NCI-H2171 (cell line): ENCODE results near the gene TCEAL7.
A peak's percentile ranks its signal among the peaks of the same experiment; 100 is the strongest.

ENCODE experiments used
- DNase-seq: peaks from one replicate; lab custom pipeline; 2025; lab: John Stamatoyannopoulos, UW

The TCEAL7 gene

DNA sequence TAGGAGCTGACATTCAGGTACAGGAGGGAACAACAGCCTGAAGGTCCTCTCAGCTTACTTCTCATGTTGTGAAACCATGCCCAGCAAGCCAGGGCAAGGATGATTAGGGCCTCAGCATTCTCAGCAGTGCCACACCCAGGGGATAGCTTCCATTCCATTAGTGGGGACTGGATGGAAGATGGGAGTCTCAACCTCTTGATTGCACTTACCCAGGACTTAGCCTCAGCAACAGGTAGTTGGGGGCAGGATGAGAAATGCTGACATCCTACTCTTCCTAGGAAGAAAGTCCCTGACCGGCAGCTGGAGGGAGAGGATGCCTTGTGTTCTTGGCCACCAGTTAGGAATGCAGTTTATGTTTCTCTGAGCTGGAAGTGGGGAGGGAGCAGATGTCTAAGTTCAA, 37.5 kb downstream of the TCEAL7 start:
- DNase-seq: no peak

DNA sequence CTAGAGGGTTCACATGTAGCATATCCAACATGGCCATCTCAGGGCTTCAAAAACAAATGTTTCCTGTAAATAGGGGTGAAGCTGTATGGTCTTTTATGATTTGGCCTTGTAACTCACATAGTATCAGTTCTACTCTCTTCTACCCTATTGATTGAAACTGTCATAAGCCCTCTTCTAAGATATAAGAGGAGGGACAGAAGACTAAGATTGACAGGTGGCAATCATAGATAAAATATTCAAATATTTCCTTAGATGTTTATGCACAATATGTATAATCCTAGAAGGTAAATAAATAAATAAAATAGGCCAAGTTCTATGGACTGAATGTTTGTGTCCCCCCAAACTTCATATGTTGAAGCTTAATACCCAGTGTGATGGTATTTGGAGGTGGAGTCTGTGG, 39.4 kb downstream of the TCEAL7 start:
- DNase-seq: no peak

DNA sequence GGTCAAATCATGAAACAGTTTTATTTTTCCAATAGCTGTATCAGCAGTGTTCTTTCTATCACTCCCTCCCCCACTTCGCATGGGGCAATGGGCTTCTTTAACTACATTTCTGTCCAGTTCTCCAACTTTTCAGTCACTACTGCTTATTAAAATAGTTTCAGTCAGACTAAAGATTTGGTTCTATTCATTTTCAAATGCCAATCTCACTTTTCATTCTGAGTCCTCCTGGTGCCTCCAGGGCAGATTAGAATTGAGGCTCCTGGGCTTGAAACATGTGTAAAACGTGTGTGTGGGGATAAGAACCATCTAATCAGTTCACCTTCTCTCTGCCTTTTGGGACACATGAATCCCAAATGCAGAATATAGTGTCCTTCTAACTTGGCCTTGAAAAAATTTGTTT, 42.8 kb downstream of the TCEAL7 start:
- no peak for DNase-seq

DNA sequence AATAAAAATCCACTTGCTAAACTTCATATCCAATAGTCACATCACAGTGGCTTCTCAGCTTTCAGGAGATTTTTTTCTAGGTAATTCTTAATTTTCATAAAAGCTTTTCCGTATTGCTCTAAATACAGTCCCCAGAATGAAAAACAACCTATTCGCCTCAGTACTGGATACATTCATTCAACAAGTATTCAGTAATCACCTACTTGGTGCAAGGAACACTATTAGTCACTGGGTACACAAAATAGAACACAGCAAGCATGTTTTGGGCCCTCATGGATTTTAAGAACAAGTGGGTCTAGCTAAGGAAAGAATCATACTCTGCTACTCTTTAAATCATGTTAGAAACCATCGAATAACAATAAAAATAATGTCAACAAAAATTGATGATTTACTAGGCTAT, 43.5 kb downstream of the TCEAL7 start:
- DNase-seq: no peak

DNA sequence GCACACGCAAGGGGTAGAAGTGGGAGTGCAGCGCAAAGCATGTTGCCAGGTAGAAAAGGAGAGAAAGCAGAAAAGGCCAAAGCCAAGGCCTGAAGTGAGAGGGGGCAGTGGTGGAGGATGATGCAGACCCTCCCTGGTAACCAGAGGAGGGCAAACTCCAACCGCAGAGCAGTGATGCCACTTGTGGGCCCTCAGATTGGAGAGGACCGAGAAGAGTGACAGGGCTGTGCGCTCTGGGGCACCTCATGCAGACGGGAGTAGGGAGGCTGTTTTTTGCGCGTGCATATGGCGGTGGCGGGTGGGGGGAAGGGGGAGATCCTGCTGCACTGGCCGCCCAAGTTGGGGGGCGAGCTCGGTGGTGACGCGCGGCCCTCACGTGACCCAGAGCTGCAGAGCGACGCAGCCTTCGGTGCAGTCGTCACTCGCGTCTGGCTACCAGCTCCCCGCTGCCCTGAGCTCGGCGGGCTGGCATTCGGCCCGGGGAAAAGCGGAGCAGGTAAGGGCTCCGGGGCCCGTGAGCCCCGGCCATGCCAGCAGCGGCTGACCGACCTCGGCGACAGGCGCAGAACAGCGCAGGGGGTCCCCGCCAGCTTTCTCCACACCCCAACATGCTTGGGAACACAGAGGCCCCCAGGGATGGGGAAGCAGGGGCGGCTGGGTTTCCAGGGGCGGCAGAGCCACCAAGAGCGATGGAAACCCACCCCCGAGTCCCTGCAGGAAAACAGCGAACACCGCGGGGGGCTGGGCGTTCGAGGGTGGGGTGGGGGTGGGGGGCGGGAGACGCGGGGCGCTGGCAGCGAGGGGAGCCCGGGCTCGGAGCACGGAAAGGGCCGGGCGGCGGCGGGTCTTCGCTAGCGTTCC, 46.3 kb downstream of the TCEAL7 start, which contains the start of gene BEX3:
BEX3 (plus strand) TSS at position 421 of the 861 bp plus-strand sequence. CDS start 984 bp downstream, outside the sequence.
- DNase-seq: peak; percentile 71

DNA sequence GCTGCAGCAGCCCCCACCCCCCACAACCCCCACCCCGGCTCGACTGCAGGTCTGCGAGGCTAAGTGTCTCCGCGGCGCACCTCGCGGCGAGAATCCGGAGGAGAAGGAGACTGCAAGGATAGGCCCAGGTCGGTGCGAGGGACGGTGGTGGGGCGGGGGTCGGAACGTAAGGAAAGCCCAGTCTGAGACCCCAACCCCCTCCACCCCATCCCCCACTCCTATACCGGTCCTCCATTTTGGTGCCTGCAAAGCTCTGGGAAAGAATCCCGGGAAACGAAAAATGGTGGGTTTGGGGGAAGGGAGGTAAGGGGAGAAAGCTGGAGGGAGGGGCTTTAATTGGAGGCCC, 46.9 kb downstream of the TCEAL7 start:
- DNase-seq: peak; percentile 44

DNA sequence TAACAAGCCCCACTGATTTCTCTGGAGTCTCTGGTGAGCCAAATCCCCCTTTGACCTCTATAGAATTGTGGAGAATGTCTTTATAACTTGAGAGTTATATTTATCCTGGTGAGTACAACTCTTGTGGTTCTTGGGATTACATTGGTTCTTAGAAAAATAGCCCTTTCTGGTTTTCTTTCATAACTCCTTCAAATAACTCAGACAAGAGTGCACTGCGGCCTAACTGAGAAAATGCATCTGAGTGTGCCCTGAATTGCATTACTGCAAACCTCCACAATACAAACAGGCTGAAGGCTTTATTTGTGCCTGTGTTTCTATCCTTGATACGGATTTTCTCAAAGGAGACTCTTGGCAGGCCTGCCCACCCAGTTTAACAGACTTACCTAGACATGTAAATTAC, 49.0 kb downstream of the TCEAL7 start:
- DNase-seq: no peak
